Embryonic facial prominence (tissue), 1 donor: ENCODE measurements around the gene ESPNL.

Experiments
- DNase-seq: peaks from one replicate; pipeline ENCODE4 v3.0.0-alpha.2; 2016; ENCODE audit errors: extremely low spot score

Gene ESPNL

GRCh38 chr2:238155761-238156694, 55.9 kb downstream of the ESPNL start:
- no peak for DNase-seq

GRCh38 chr2:238157506-238158017, 57.4 kb downstream of the ESPNL start:
- DNase-seq: no peak

GRCh38 chr2:238158018-238158508, 57.9 kb downstream of the ESPNL start:
- no peak for DNase-seq

GRCh38 chr2:238158509-238159070, 58.5 kb downstream of the ESPNL start, which contains the start of gene ERFE:
Gene ERFE, plus strand, starts transcription at chr2:238158970. Its CDS starts 38 bp downstream, at chr2:238159008.
- DNase-seq: peak; percentile 11

GRCh38 chr2:238159071-238159539, 59.0 kb downstream of the ESPNL start:
- DNase-seq: no peak

GRCh38 chr2:238159661-238160205, 59.6 kb downstream of the ESPNL start:
- no peak for DNase-seq

- DNase-seq: no peak
Measured at GRCh38 chr2:238160206-238161129, 60.3 kb downstream of the ESPNL start.

GRCh38 chr2:238161291-238162051, 61.3 kb downstream of the ESPNL start:
- DNase-seq: no peak

- no peak for DNase-seq
Measured at GRCh38 chr2:238162251-238162845, 62.2 kb downstream of the ESPNL start.

- no peak for DNase-seq
Measured at GRCh38 chr2:238162846-238163441, 62.8 kb downstream of the ESPNL start.

- no peak for DNase-seq
Measured at GRCh38 chr2:238163481-238164198, 63.5 kb downstream of the ESPNL start.

GRCh38 chr2:238164906-238165287, 64.8 kb downstream of the ESPNL start:
- no peak for DNase-seq

- no peak for DNase-seq
Measured at GRCh38 chr2:238165288-238165921, 65.3 kb downstream of the ESPNL start.

- no peak for DNase-seq
Measured at GRCh38 chr2:238166391-238167343, 66.5 kb downstream of the ESPNL start.

GRCh38 chr2:238167344-238167715, 67.2 kb downstream of the ESPNL start:
- DNase-seq: no peak

GRCh38 chr2:238167761-238168160, 67.6 kb downstream of the ESPNL start:
- no peak for DNase-seq
